Measurements from ENCODE around the gene MRPS12. TPM values are rescaled to one million over a fixed set of nuclear protein-coding genes. Genes with fewer than 3 reads are reported as not detected.
"Not testable (repeated sequence)": the region's sequence is repeated elsewhere in the genome, so short reads cannot be mapped to it uniquely, and the experiment has no call there.

MRPS12 gene
- total RNA-seq = 10 to 100 TPM; 29.8 to 56.1 (median 35.6) TPM

DNA sequence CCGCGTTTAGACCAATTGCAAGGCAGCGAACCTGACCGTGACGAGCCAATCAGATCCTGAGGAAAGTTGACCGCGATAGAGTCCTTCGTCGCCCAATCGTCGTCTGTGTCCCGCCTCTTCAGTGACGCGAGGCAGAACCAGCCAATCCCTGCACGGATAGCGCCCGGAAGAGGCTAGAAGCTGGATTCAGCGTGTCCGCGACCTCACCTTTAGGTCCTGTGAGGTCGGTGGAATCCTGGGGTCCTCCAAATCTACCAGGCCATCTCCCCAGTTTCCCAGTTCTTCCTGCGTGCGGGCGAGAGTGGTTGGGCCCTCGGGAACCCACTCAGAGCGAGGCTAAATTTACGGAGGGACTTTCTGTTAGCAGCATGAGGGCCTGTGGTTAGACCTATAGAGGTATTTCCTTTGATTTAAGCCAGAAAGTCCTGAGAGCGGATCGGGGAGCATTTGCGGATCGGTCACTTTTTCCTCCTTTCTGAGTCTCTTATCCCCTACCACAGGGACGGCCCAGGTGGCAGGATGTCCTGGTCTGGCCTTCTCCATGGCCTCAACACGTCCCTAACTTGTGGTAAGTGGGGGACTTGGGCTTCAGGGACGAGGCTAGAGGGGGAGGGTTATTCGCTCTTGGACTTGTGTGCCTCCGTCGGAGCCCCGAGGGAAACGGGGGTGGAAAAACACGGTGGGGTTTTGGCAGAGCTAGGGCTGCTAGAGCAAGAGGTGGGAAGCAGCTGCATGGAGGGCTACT, at the start of gene MRPS12:
TSS of gene MRPS12 (plus strand) at position 169 of the 745 bp plus-strand sequence. CDS start at position 520, 351 bp downstream.
- peak within 1 kb of the TSS; percentile 52 to 73 (median 70) for H3K4me3 ChIP-seq
- peaks cover 0 to 3% (median 0%) of the 10 kb centered on the region in 4 donors for H3K9me3 ChIP-seq
- peaks cover 0 to 15% (median 7%) of the 10 kb centered on the region in 4 donors for H3K4me1 ChIP-seq
- TF ChIP-seq, protein P1, sequence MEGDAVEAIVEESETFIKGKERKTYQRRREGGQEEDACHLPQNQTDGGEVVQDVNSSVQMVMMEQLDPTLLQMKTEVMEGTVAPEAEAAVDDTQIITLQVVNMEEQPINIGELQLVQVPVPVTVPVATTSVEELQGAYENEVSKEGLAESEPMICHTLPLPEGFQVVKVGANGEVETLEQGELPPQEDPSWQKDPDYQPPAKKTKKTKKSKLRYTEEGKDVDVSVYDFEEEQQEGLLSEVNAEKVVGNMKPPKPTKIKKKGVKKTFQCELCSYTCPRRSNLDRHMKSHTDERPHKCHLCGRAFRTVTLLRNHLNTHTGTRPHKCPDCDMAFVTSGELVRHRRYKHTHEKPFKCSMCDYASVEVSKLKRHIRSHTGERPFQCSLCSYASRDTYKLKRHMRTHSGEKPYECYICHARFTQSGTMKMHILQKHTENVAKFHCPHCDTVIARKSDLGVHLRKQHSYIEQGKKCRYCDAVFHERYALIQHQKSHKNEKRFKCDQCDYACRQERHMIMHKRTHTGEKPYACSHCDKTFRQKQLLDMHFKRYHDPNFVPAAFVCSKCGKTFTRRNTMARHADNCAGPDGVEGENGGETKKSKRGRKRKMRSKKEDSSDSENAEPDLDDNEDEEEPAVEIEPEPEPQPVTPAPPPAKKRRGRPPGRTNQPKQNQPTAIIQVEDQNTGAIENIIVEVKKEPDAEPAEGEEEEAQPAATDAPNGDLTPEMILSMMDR (IDR thresholded peaks at IDR 0.05) = no peak
- TF ChIP-seq POLR2A (IDR thresholded peaks at IDR 0.05) = peak; percentile 37 to 50
- peaks cover 0 to 17% (median 0%) of the 10 kb centered on the region in 3 donors for H3K36me3 ChIP-seq
- H3K27ac ChIP-seq = peak within 1 kb of the TSS; percentile 79 to 92 (median 84)
- DNase-seq = peak; percentile 98 to 100 (median 99)
- H3K27me3 ChIP-seq = no peaks in the 10 kb centered on the region

DNA sequence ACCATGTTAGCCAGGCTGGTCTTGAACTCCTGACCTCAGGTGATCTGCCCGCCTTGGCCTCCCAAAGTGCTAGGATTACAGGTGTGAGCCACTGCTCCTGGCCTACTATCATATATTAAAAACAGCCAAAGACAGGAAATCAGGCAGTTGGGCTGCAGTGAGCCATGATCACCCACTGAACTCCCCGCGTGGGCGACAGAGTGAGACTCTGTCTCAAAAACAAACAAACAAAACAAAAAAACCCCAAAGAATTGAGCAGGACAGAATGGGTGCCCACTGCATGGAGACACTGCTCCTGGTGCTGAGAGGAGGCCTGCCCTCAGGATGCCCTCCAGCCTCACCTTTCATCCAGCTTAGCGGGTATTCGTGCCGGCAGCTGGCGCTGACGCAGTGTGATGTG, 47.5 kb upstream of the MRPS12 start:
- H3K27me3 ChIP-seq = no peaks in the 10 kb centered on the region
- H3K9me3 ChIP-seq = no peaks in the 10 kb centered on the region
- peaks cover 7 to 16% (median 14%) of the 10 kb centered on the region in 4 donors for H3K4me1 ChIP-seq
- DNase-seq = no peak
- TF ChIP-seq POLR2A (IDR thresholded peaks at IDR 0.05) = no peak
- no peak overlapping the region for H3K27ac ChIP-seq
- peaks cover 0 to 43% (median 0%) of the 10 kb centered on the region in 3 donors for H3K36me3 ChIP-seq
- no peak overlapping the region for H3K4me3 ChIP-seq

DNA sequence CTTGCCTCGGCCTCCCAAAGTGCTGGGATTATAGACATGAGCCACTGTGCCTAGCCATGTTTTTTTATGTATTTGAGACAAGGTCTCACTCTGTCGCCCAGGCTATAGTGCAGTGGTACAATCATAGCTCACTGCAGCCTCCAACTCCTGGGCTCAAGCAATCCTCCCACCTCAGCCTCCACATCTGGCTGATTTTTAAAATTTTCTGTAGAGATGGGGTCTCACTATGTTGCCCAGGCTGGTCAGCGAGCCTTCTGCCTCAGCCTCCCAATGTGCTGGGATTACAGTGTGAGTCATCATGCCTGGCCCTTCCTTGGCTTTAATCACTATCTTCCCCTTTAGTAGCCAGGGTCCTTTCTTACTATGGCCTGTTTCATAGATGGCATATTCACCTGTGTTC, 46.1 kb upstream of the MRPS12 start:
- not testable (repeated sequence) for DNase-seq, H3K27me3 ChIP-seq, H3K4me1 ChIP-seq, H3K9me3 ChIP-seq, H3K27ac ChIP-seq, H3K4me3 ChIP-seq
- H3K36me3 ChIP-seq = peaks cover 0 to 51% (median 0%) of the 10 kb centered on the region in 3 donors

DNA sequence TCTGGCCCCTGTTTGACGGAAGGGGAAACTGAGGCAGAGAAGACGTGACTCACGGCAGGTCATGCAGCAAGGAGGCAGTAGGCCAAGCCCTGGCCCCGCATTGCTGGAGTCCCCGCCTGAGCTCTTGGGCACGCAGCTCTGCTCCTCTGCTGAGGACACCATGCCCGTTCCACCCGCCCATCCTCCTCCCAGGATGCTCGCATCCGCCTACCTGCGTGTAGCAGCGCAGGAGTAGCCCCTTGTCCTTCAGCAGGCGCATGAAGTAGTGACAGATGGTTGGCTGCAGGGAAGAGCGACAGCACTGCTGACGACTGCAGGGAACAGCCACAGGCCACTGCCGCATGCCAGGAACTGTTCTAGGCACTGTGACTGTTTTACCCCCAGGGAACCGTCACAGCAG, 41.9 kb upstream of the MRPS12 start:
- Histone ChIP-seq H3K4me1 (no peaks in the 10 kb centered on the region), H3K36me3 (peaks cover 0 to 42% (median 0%) of the 10 kb centered on the region in 3 donors)

DNA sequence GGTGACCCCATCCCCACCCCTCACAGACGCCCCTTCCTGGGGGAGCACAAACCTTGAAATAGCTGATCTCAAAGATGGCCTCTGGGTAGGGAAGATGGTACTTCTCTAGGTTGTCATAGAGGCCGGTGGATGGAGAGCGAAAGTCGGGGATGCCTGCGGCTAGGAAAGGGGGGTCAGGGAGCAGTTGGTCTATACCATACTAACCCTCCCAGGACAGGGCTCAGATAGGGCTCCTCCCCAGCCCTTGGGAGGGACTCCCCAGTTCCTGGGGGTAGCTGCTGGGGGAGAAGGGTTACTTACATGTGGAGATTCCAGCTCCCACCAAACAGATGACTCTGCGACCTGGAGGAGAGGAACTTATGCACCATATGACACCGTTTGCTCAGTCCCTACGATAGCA, 40.9 kb upstream of the MRPS12 start:
- Histone ChIP-seq H3K4me1 (no peaks in the 10 kb centered on the region), H3K36me3 (peaks cover 0 to 42% (median 0%) of the 10 kb centered on the region in 3 donors), H3K27me3 (no peaks in the 10 kb centered on the region), H3K27ac (no peak overlapping the region), H3K4me3 (no peak overlapping the region), H3K9me3 (no peaks in the 10 kb centered on the region)
- DNase-seq = no peak
- TF ChIP-seq, protein P1 (IDR thresholded peaks at IDR 0.05) = no peak
- TF ChIP-seq POLR2A (IDR thresholded peaks at IDR 0.05) = no peak

More for the DNA sequence above, 41.9 kb upstream of the MRPS12 start:
- H3K27ac ChIP-seq = no peak overlapping the region
- no peak for DNase-seq
- no peak overlapping the region for H3K4me3 ChIP-seq
- H3K27me3 ChIP-seq = no peaks in the 10 kb centered on the region
- TF ChIP-seq, protein P1 (IDR thresholded peaks at IDR 0.05) = no peak
- TF ChIP-seq POLR2A (IDR thresholded peaks at IDR 0.05) = no peak
- no peaks in the 10 kb centered on the region for H3K9me3 ChIP-seq

DNA sequence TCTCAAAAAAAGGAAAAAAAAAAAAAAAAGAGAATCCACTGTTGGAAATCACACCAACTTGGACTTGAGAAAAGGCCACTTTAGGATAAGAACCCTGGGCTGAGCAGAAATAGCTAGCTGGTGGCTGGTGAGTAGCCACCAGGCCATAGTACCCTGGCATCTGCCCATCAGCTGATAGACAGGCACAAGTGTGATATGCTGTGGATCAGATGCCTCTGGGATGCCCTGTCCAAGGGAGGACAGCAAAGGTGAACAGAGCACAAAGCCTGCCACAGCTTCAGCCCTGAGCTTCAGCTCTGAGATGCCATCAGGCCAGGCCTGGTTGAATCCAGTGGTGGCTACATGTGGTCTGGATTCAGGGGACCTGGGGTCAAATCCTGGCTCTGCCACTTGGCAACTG, 40.1 kb upstream of the MRPS12 start:
- Histone ChIP-seq H3K27ac (no peak overlapping the region), H3K4me3 (no peak overlapping the region), H3K36me3 (peaks cover 0 to 42% (median 0%) of the 10 kb centered on the region in 3 donors), H3K27me3 (no peaks in the 10 kb centered on the region), H3K9me3 (no peaks in the 10 kb centered on the region), H3K4me1 (no peaks in the 10 kb centered on the region)
- no peak for DNase-seq
- TF ChIP-seq POLR2A (IDR thresholded peaks at IDR 0.05) = no peak
- TF ChIP-seq, protein P1 (IDR thresholded peaks at IDR 0.05) = no peak
